ENCODE measurements around the gene CHD9NB. TPM values are rescaled to one million over a fixed set of nuclear protein-coding genes. Genes with fewer than 3 reads are reported as not detected.
A peak's percentile ranks its signal among the peaks of the same experiment; 100 is the strongest.

CHD9NB gene
- total and polyA plus RNA-seq, 9 of the 15 experiments (the other 6 are each of a cell fraction or from before 2014, with no cell fraction given) = 0.06 to 0.10 (median 0.07) TPM; not detected in 6

DNA sequence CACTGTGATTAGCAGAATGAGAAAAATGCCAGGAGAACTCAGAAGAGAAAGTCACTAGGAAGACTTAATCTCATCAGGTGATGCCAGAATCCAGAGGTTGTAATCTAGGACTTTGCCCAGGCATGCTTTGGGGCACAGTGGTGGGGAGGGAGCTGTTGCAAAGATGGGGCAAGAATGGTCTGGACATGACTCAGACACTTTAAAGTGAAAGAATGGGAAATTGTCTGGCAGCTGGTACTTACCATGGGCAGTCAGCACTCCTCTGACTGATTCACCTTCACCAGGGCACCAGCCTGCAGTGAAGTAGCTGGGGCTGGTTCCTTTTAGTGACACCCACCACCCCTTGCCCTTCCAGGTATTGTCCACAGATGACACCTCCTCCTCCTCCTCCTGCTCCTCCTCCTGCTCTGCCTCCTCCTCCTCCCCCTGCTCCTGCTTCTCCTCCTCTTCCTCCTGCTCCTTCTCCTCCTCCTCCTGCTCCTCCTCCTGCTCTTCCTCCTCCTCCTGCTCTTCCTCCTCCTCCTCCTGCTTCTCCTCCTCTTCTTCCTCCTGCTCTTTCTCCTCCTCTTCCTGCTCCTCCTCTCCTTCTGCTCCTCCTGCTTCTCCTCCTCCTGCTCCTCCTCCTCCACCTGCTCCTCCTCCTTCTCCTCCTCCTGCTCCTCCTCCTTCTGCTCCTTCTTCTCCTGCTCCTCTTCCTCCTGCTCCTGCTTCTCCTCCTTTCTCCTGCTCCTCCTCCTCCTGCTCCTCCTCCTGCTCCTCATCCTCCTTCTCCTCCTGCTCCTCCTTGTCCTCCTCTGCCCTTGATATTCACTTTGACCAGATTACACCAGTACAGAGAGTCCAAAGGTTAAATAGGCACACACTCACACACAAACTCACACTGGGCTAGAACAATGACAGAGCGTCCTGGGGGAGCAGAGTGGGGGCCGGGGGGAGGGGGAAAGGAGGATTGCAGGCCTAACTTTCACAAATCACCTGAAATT is at the start of gene CHD9NB (continued):
- TF ChIP-seq, protein P1, sequence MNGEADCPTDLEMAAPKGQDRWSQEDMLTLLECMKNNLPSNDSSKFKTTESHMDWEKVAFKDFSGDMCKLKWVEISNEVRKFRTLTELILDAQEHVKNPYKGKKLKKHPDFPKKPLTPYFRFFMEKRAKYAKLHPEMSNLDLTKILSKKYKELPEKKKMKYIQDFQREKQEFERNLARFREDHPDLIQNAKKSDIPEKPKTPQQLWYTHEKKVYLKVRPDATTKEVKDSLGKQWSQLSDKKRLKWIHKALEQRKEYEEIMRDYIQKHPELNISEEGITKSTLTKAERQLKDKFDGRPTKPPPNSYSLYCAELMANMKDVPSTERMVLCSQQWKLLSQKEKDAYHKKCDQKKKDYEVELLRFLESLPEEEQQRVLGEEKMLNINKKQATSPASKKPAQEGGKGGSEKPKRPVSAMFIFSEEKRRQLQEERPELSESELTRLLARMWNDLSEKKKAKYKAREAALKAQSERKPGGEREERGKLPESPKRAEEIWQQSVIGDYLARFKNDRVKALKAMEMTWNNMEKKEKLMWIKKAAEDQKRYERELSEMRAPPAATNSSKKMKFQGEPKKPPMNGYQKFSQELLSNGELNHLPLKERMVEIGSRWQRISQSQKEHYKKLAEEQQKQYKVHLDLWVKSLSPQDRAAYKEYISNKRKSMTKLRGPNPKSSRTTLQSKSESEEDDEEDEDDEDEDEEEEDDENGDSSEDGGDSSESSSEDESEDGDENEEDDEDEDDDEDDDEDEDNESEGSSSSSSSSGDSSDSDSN (IDR thresholded peaks at IDR 0.05; ENCODE audit: borderline replicate concordance in 1 of 2, low read depth in 2 of 2, low read length in 2 of 2) = no peak
- no peak for TF ChIP-seq TEAD1 (CRISPR knock-in tag; IDR thresholded peaks at IDR 0.05)
- TF ChIP-seq HLTF (IDR thresholded peaks at IDR 0.05) = peak; percentile 95
- TF ChIP-seq, protein P2, sequence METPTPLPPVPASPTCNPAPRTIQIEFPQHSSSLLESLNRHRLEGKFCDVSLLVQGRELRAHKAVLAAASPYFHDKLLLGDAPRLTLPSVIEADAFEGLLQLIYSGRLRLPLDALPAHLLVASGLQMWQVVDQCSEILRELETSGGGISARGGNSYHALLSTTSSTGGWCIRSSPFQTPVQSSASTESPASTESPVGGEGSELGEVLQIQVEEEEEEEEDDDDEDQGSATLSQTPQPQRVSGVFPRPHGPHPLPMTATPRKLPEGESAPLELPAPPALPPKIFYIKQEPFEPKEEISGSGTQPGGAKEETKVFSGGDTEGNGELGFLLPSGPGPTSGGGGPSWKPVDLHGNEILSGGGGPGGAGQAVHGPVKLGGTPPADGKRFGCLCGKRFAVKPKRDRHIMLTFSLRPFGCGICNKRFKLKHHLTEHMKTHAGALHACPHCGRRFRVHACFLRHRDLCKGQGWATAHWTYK (CRISPR knock-in tag; IDR thresholded peaks at IDR 0.05) = no peak
- no peak for TF ChIP-seq CREB3 (tag; conservative IDR thresholded peaks at IDR 0.05; ENCODE audit: low read depth)
- TF ChIP-seq E2F5 (CRISPR knock-in tag; IDR thresholded peaks at IDR 0.05) = no peak
- TF ChIP-seq, protein P3, sequence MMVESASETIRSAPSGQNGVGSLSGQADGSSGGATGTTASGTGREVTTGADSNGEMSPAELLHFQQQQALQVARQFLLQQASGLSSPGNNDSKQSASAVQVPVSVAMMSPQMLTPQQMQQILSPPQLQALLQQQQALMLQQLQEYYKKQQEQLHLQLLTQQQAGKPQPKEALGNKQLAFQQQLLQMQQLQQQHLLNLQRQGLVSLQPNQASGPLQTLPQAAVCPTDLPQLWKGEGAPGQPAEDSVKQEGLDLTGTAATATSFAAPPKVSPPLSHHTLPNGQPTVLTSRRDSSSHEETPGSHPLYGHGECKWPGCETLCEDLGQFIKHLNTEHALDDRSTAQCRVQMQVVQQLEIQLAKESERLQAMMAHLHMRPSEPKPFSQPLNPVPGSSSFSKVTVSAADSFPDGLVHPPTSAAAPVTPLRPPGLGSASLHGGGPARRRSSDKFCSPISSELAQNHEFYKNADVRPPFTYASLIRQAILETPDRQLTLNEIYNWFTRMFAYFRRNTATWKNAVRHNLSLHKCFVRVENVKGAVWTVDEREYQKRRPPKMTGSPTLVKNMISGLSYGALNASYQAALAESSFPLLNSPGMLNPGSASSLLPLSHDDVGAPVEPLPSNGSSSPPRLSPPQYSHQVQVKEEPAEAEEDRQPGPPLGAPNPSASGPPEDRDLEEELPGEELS (CRISPR knock-in tag; IDR thresholded peaks at IDR 0.05; ENCODE audit: borderline replicate concordance) = no peak
- peak; percentile 34 for TF ChIP-seq ARID1B (IDR thresholded peaks at IDR 0.05)
- TF ChIP-seq ZC3H4 (CRISPR knock-in tag; IDR thresholded peaks at IDR 0.05; ENCODE audit: borderline replicate concordance) = no peak
- TF ChIP-seq, protein P4, sequence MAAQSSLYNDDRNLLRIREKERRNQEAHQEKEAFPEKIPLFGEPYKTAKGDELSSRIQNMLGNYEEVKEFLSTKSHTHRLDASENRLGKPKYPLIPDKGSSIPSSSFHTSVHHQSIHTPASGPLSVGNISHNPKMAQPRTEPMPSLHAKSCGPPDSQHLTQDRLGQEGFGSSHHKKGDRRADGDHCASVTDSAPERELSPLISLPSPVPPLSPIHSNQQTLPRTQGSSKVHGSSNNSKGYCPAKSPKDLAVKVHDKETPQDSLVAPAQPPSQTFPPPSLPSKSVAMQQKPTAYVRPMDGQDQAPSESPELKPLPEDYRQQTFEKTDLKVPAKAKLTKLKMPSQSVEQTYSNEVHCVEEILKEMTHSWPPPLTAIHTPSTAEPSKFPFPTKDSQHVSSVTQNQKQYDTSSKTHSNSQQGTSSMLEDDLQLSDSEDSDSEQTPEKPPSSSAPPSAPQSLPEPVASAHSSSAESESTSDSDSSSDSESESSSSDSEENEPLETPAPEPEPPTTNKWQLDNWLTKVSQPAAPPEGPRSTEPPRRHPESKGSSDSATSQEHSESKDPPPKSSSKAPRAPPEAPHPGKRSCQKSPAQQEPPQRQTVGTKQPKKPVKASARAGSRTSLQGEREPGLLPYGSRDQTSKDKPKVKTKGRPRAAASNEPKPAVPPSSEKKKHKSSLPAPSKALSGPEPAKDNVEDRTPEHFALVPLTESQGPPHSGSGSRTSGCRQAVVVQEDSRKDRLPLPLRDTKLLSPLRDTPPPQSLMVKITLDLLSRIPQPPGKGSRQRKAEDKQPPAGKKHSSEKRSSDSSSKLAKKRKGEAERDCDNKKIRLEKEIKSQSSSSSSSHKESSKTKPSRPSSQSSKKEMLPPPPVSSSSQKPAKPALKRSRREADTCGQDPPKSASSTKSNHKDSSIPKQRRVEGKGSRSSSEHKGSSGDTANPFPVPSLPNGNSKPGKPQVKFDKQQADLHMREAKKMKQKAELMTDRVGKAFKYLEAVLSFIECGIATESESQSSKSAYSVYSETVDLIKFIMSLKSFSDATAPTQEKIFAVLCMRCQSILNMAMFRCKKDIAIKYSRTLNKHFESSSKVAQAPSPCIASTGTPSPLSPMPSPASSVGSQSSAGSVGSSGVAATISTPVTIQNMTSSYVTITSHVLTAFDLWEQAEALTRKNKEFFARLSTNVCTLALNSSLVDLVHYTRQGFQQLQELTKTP (IDR thresholded peaks at IDR 0.05; ENCODE audit: low read depth in 1 of 2, partially characterized antibody in 2 of 2) = peak in 1 of 2 experiments; percentile 47
- no peak for TF ChIP-seq ZBTB17 (CRISPR knock-in tag; IDR thresholded peaks at IDR 0.05)
- no peak for TF ChIP-seq HNRNPK (IDR thresholded peaks at IDR 0.05; ENCODE audit: low read depth, low read length, poor library complexity, severe bottlenecking)

Data from K562 (cell line).